Loucy (cell line): ENCODE results near the gene TCF7L2.

Source experiments
- H2AFZ ChIP-seq: fragments of 200-600 bp; sonication (generic); 2 replicates; pipeline ENCODE4 v1.6.0; 2016; ENCODE audit warnings: antibody characterized with exemption, mild to moderate bottlenecking, low read length, moderate library complexity
- H3F3A ChIP-seq: fragments of 200-600 bp; 2 replicates; pipeline ENCODE4 v1.6.0; 2016; ENCODE audit warnings: antibody characterized with exemption, low read depth, mild to moderate bottlenecking
- H3K27me3 ChIP-seq: fragments of 200-600 bp; sonication (generic); 2 replicates; pipeline ENCODE4 v1.6.1; 2014; ENCODE audit warnings: low read length, mild to moderate bottlenecking; ENCODE audit not compliant: insufficient read depth, poor library complexity, severe bottlenecking
- H3K36me3 ChIP-seq: fragments of 200-600 bp; sonication (generic); 2 replicates; pipeline ENCODE4 v1.6.1; 2016; ENCODE audit warnings: low read length; ENCODE audit not compliant: insufficient read depth
- H3K4me1 ChIP-seq: fragments of 200-600 bp; sonication (generic); 2 replicates; pipeline ENCODE4 v1.5.1; 2014; ENCODE audit warnings: low read length, mild to moderate bottlenecking; ENCODE audit not compliant: insufficient read depth, poor library complexity, severe bottlenecking
- H3K4me2 ChIP-seq: fragments of 200-600 bp; sonication (generic); 2 replicates; pipeline ENCODE4 v1.6.0; 2014; ENCODE audit warnings: antibody characterized with exemption, low read length, low read depth, mild to moderate bottlenecking; ENCODE audit not compliant: poor library complexity, severe bottlenecking
- H3K4me3 ChIP-seq: fragments of 200-600 bp; sonication (generic); 2 replicates; pipeline ENCODE4 v1.5.1; 2014; ENCODE audit warnings: low read length, mild to moderate bottlenecking, mixed read lengths; ENCODE audit not compliant: poor library complexity, severe bottlenecking
- H3K79me2 ChIP-seq: fragments of 200-600 bp; sonication (generic); 2 replicates; pipeline ENCODE4 v1.6.1; 2014; ENCODE audit warnings: low read length; ENCODE audit not compliant: insufficient read depth
- H3K9ac ChIP-seq: fragments of 200-600 bp; sonication (generic); 2 replicates; pipeline ENCODE4 v1.6.0; 2014; ENCODE audit warnings: mild to moderate bottlenecking, low read depth, low read length, moderate library complexity; ENCODE audit not compliant: poor library complexity, severe bottlenecking
- H3K9me2 ChIP-seq: fragments of 200-600 bp; sonication (generic); replicated peaks from 2 replicates; pipeline ENCODE4 v1.6.1; 2016; ENCODE audit warnings: low read depth, low read length, mixed read lengths
- H3K9me3 ChIP-seq: fragments of 200-600 bp; sonication (generic); 2 replicates; pipeline ENCODE4 v1.6.1; 2014; ENCODE audit warnings: mild to moderate bottlenecking, antibody characterized with exemption, low read length, low read depth; ENCODE audit not compliant: insufficient read depth
- H4K20me1 ChIP-seq: fragments of 200-600 bp; sonication (generic); 2 replicates; pipeline ENCODE4 v1.6.0; 2014; ENCODE audit warnings: antibody characterized with exemption, low read length, mild to moderate bottlenecking; ENCODE audit not compliant: insufficient read depth, poor library complexity, severe bottlenecking
- EZH2phosphoT487 ChIP-seq: fragments of 200-600 bp; IDR thresholded peaks from 2 replicates; pipeline ENCODE4 v1.6.1; 2018; ENCODE audit warnings: antibody characterized with exemption, mild to moderate bottlenecking, moderate library complexity, borderline replicate concordance
- TF ChIP-seq, protein P1 (sequence below): fragments of 200-600 bp; sonication (generic); conservative IDR thresholded peaks from 2 replicates; pipeline ENCODE4 v1.5.1; 2014; ENCODE audit warnings: mild to moderate bottlenecking, antibody characterized with exemption, low read length

The TCF7L2 gene

GRCh38 chr10:112985690-112986543 lies 35.9 kb downstream of the TCF7L2 start:
- Histone ChIP-seq H3K9me3 (no peaks in the 10 kb centered on the region), H3K36me3 (no peaks in the 10 kb centered on the region), H3K27me3 (peaks cover 47% of the 10 kb centered on the region), H3K9ac (no peak overlapping the region), H2AFZ (no peak overlapping the region), H3K4me3 (no peak overlapping the region), H4K20me1 (peaks cover 75% of the 10 kb centered on the region), H3K4me2 (peak overlapping the region; percentile 24), H3K79me2 (no peaks in the 10 kb centered on the region), H3K4me1 (peaks cover 38% of the 10 kb centered on the region), H3K9me2 (no peaks in the 10 kb centered on the region), H3F3A (no peaks in the 10 kb centered on the region)
- TF ChIP-seq EZH2phosphoT487, result no peak
- TF ChIP-seq, protein P1, sequence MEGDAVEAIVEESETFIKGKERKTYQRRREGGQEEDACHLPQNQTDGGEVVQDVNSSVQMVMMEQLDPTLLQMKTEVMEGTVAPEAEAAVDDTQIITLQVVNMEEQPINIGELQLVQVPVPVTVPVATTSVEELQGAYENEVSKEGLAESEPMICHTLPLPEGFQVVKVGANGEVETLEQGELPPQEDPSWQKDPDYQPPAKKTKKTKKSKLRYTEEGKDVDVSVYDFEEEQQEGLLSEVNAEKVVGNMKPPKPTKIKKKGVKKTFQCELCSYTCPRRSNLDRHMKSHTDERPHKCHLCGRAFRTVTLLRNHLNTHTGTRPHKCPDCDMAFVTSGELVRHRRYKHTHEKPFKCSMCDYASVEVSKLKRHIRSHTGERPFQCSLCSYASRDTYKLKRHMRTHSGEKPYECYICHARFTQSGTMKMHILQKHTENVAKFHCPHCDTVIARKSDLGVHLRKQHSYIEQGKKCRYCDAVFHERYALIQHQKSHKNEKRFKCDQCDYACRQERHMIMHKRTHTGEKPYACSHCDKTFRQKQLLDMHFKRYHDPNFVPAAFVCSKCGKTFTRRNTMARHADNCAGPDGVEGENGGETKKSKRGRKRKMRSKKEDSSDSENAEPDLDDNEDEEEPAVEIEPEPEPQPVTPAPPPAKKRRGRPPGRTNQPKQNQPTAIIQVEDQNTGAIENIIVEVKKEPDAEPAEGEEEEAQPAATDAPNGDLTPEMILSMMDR, result no peak

DNA sequence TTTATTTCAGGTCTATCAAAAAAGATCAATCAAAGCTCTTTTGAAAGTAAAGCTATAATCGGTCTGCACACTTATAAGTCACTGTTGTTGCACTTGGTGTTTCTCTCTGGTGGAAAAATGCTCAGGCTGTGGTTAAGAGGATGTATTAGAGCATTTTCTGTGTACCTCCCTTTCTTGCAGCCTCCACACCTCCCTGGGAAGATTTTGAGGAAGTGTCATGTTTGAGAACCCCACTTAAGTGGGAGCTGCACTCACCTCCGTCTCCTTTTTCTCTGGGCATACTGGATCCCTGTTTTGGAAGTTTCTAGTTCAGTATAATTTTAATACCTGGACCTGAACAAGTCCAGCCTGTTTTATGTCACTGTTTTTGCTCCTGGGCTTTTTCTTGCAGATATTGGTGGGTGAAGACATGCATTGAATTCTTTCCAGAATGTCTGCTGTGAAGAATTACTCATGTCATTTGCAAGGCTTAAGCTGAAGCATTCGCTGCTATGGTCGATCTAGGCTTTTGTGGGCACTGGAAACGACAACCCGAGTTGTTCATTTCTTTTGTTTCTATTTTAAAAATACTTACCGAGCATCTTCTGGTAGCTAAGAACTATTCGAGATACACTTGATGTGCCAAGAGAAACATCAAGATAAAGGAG lies 36.6 kb downstream of the TCF7L2 start:
- Histone ChIP-seq H3K9me3 (no peaks in the 10 kb centered on the region), H3K9ac (no peak overlapping the region), H2AFZ (no peak overlapping the region), H4K20me1 (peaks cover 70% of the 10 kb centered on the region), H3F3A (no peaks in the 10 kb centered on the region), H3K27me3 (peaks cover 46% of the 10 kb centered on the region), H3K9me2 (no peaks in the 10 kb centered on the region), H3K4me1 (peaks cover 32% of the 10 kb centered on the region), H3K4me2 (peak overlapping the region; percentile 24), H3K4me3 (no peak overlapping the region), H3K36me3 (no peaks in the 10 kb centered on the region), H3K79me2 (no peaks in the 10 kb centered on the region)
- TF ChIP-seq, protein P1, result no peak

GRCh38 chr10:112988839-112989406 lies 38.9 kb downstream of the TCF7L2 start:
- H3K79me2 ChIP-seq, result no peaks in the 10 kb centered on the region
- H2AFZ ChIP-seq, result no peak overlapping the region
- no peak overlapping the region for H3K4me3 ChIP-seq
- H3K4me2 ChIP-seq, result no peak overlapping the region
- no peaks in the 10 kb centered on the region for H3K9me2 ChIP-seq
- no peaks in the 10 kb centered on the region for H3K9me3 ChIP-seq
- no peak overlapping the region for H3K9ac ChIP-seq
- H3K36me3 ChIP-seq, result no peaks in the 10 kb centered on the region
- H3K27me3 ChIP-seq, result peaks cover 35% of the 10 kb centered on the region
- H4K20me1 ChIP-seq, result peaks cover 54% of the 10 kb centered on the region
- no peaks in the 10 kb centered on the region for H3F3A ChIP-seq
- TF ChIP-seq, protein P1, result no peak
- no peak for TF ChIP-seq EZH2phosphoT487
- peaks cover 23% of the 10 kb centered on the region for H3K4me1 ChIP-seq
